ENCODE data around the gene ADAMTSL4. TPM values are rescaled to one million over a fixed set of nuclear protein-coding genes. Genes with fewer than 3 reads are reported as not detected.

Gene ADAMTSL4
- total RNA-seq, 4 donors from 2014 or later = 54.4 to 132 (median 93.2) TPM

DNA sequence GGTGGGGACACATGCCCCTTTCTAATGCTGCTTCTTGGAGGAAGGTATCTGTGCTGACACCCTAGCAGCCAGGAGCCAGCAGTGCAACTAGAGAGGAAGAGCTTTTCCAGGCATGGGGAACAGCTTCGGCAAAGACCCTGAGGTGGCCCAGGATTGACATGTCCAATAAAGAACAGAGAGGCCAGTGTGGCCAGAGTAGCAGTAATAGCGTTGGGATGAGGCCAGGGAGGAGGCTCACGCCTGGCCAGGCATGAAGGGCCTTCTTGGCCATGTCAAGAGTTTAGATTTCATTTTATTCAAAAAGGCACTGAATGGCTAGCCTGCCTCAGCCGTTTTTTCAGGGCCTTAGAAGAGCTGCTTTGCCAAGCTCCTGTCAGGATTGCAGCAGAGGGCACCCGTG is 16.3 kb upstream of the ADAMTSL4 start:
- DNase-seq (ENCODE audit: low spot score in 2 of 2) = no peak

DNA sequence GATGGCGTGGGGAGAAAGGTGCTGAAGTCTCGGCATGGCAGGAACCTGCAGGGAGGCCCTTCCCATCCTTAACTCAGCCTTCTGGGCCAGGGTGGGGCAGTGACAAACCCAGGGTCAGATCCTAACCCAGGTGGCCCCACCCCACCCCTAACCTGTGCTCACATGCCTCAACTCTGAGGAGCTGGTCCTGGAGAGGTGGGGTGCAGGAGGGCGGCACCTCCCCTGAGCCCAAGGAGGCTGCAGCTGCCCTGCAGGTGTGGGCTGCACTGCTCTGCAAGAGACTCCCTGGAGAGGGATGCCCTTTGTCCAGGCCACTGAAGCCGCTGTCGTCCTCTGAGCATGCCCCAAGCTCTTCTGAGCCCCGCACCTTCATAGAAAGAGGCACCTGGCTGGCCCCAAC is 15.2 kb upstream of the ADAMTSL4 start:
- Histone ChIP-seq H3K9me3 (no peaks in the 10 kb centered on the region), H3K27ac (no peak overlapping the region), H3K4me1 (peaks cover 0 to 53% (median 9%) of the 10 kb centered on the region in 4 donors), H3K4me3 (no peak overlapping the region), H3K36me3 (no peaks in the 10 kb centered on the region), H3K27me3 (no peaks in the 10 kb centered on the region)
- DNase-seq (ENCODE audit: low spot score in 2 of 2) = no peak
- 96 to 97% methylated on average over 4 to 6 of the region's 6 CpGs for WGBS, 2 donors
- no peak for TF ChIP-seq POLR2A (IDR thresholded peaks at IDR 0.05)
- TF ChIP-seq EP300 (IDR thresholded peaks at IDR 0.05) = no peak
- TF ChIP-seq CTCF (IDR thresholded peaks at IDR 0.05) = no peak

More for the DNA sequence above, 16.3 kb upstream of the ADAMTSL4 start:
- peaks cover 0 to 49% (median 5%) of the 10 kb centered on the region in 4 donors for H3K4me1 ChIP-seq
- H3K27ac ChIP-seq = peak overlapping the region; percentile 26 to 89 (median 56)
- 22 to 23% methylated on average over 5 of the region's 5 CpGs for WGBS, 2 donors
- TF ChIP-seq EP300 (IDR thresholded peaks at IDR 0.05) (no peak), POLR2A (IDR thresholded peaks at IDR 0.05) (no peak), CTCF (IDR thresholded peaks at IDR 0.05) (no peak)
- no peaks in the 10 kb centered on the region for H3K9me3 ChIP-seq
- H3K36me3 ChIP-seq = no peaks in the 10 kb centered on the region
- H3K4me3 ChIP-seq = no peak overlapping the region
- no peaks in the 10 kb centered on the region for H3K27me3 ChIP-seq

- Histone ChIP-seq H3K4me1 (peaks cover 0 to 46% (median 9%) of the 10 kb centered on the region in 4 donors), H3K27ac (no peak overlapping the region), H3K36me3 (no peaks in the 10 kb centered on the region), H3K9me3 (no peaks in the 10 kb centered on the region), H3K27me3 (no peaks in the 10 kb centered on the region), H3K4me3 (no peak overlapping the region)
- DNase-seq (ENCODE audit: low spot score in 2 of 2) = no peak
- TF ChIP-seq CTCF (IDR thresholded peaks at IDR 0.05) = no peak
- 91 to 92% methylated on average over 14 of the region's 14 CpGs for WGBS, 2 donors
Observed at GRCh38 chr1:150535511-150536287, 13.5 kb upstream of the ADAMTSL4 start.

DNA sequence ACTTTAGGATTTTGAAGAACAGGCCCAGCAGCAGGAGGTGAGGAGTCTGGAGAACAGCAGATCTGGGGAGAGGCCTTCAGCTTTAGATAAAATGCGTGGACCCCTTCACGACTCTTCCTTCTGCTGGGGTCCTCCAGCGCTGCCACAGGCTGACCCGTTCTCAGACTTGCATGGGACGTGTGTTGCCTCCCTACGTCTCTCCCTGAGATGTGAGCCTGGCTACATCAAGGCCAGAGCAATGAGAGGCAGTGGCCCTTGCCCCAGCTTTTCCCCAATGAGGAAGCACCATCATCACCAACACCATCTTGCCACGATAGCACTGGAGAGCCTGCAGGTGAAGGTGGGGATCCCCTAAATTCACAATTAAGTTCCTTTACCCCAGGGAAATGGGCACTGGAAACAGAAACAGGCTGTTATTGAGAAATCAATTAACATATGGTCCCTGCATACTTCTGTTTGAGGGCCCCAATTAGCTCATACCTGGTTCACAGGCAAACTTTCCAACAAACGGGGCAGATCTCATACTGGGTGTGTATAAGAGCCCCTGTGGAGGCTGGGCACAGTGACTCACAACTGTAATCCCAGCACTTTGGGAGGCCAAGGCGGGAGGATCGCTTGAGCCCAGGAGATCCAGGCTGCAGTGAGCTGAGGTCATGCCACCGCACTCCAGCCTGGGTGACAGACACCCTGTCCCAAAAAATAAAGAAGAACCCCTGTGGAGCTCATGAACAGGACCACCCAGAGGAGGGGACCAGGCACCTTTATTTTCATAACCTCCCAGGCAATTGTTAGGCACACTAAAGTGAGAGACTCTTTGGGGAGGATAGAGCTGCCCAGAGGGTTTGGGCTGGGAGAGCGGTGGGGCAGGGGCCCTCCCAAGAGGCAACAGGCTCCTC is 12.1 kb upstream of the ADAMTSL4 start:
- H3K9me3 ChIP-seq = no peaks in the 10 kb centered on the region
- DNase-seq (ENCODE audit: low spot score in 2 of 2) = no peak
- H3K4me1 ChIP-seq = peaks cover 0 to 38% (median 9%) of the 10 kb centered on the region in 4 donors
- TF ChIP-seq EP300 (IDR thresholded peaks at IDR 0.05) (no peak), CTCF (IDR thresholded peaks at IDR 0.05) (no peak), POLR2A (IDR thresholded peaks at IDR 0.05) (no peak)
- 86 to 92% methylated on average over 9 to 12 of the region's 12 CpGs for WGBS, 2 donors
- H3K4me3 ChIP-seq = no peak overlapping the region
- peak overlapping the region; percentile 34 to 63 (median 48) for H3K27ac ChIP-seq
- no peaks in the 10 kb centered on the region for H3K27me3 ChIP-seq
- no peaks in the 10 kb centered on the region for H3K36me3 ChIP-seq

Measured in tibial nerve (tissue), 4 donors.